K562 (cell line): ENCODE results near the gene RBBP4. TPM values are rescaled to one million over a fixed set of nuclear protein-coding genes. Genes with fewer than 3 reads are reported as not detected.

Experiments
- ATAC-seq: fragments of 200-7000 bp; cut with Tn5 transposase; 3 replicates; pipeline ENCODE4 v1.9.1; 2020; ENCODE audit warnings: moderate library complexity
- BruUV-seq: library from RNA; stranded (reverse); fragments of 400-500 nt; replicated peaks from 2 replicates; lab custom pipeline; 2021; lab: Mats Ljungman, UMichigan
- CTCF ChIA-PET: fragments of 300-600 bp; formaldehyde crosslinking; extraction: SDS; loops from one replicate; lab custom pipeline; 2021; ENCODE audit warnings: low intra/inter-chr PET ratio; lab: Yijun Ruan, JAX
- POLR2A ChIA-PET: fragments of 300-600, 350-650 bp; sonication (Branson Sonifier 250); formaldehyde crosslinking; extraction: SDS; loops from one replicate; lab custom pipeline; 2021; ENCODE audit warnings: antibody characterized with exemption, inconsistent platforms; lab: Yijun Ruan, JAX
- DNase-seq, 4 experiments: peaks; one replicate each; pipeline versions ENCODE4 v3.0.0 to v3.0.0-alpha.2; 2011 to 2018; ENCODE audit warnings: low spot score in 3 of 4, mixed read lengths in 3 of 4; ENCODE audit errors: extremely low read depth in 1 of 4
- FAIRE-seq: peaks from 2 replicates; lab custom pipeline; 2011; peaks lifted over from hg19 to GRCh38; lab: Jason Lieb, UNC
- H2AFZ ChIP-seq: 2 replicates; pipeline ENCODE4 v1.6.0; 2011; ENCODE audit warnings: low read depth, low read length, control low read depth, inconsistent platforms
- H3K27ac ChIP-seq: fragments of 200-600 bp; 3 replicates; pipeline ENCODE4 v1.8.0; 2011; ENCODE audit warnings: low read depth, mild to moderate bottlenecking, control low read depth, inconsistent platforms, low read length, moderate library complexity, mixed read lengths; ENCODE audit errors: extremely low read depth
- H3K27me3 ChIP-seq, 2 experiments: fragments of 300-600 bp in 1 of 2; 2 replicates in 1 of 2; 3 replicates in 1 of 2; pipeline versions ENCODE4 v1.6.0 to v1.8.0; 2011; ENCODE audit warnings: inconsistent platforms in 2 of 2, low read length in 2 of 2, mild to moderate bottlenecking in 1 of 2, mixed read lengths in 1 of 2, moderate library complexity in 1 of 2; ENCODE audit not compliant: control insufficient read depth in 2 of 2, insufficient read depth in 2 of 2
- H3K36me3 ChIP-seq: fragments of 300-600 bp; 3 replicates; pipeline ENCODE4 v1.8.0; 2011; ENCODE audit warnings: mild to moderate bottlenecking, low read length, inconsistent platforms; ENCODE audit not compliant: control insufficient read depth, insufficient read depth
- H3K4me1 ChIP-seq, 2 experiments: fragments of 200-600 bp in 1 of 2; replicated peaks in 1 of 2; 2 replicates in 1 of 2; 3 replicates in 1 of 2; pipeline versions ENCODE4 v1.5.1 to v1.8.0; 2011; ENCODE audit warnings: inconsistent platforms in 2 of 2, low read length in 2 of 2, mild to moderate bottlenecking in 1 of 2, mixed read lengths in 1 of 2, moderate library complexity in 1 of 2; ENCODE audit not compliant: control insufficient read depth in 2 of 2, insufficient read depth in 2 of 2
- H3K4me2 ChIP-seq: 2 replicates; pipeline ENCODE4 v1.6.1; 2011; ENCODE audit warnings: low read length, control low read depth, inconsistent platforms, mixed read lengths; ENCODE audit not compliant: insufficient read depth
- H3K4me3 ChIP-seq: fragments of 200-600 bp; sonication (generic), shearing (Covaris generic); 2 replicates; pipeline ENCODE4 v1.5.1; 2016; ENCODE audit warnings: control low read depth, inconsistent platforms
- H3K79me2 ChIP-seq: fragments of 200-600 bp; 3 replicates; pipeline ENCODE4 v1.8.0; 2011; ENCODE audit warnings: low read length, inconsistent platforms; ENCODE audit not compliant: control insufficient read depth, insufficient read depth
- H3K9ac ChIP-seq, 2 experiments: 2 replicates each; pipeline versions ENCODE4 v1.6.0 to v1.6.1; 2011; ENCODE audit warnings: low read depth in 2 of 2, low read length in 2 of 2, control low read depth in 1 of 2, inconsistent platforms in 1 of 2, mild to moderate bottlenecking in 1 of 2, mixed read lengths in 1 of 2; ENCODE audit not compliant: insufficient read depth in 1 of 2
- H3K9me1 ChIP-seq: one replicate; pipeline ENCODE4 v1.6.0; 2011; ENCODE audit warnings: inconsistent platforms, mild to moderate bottlenecking, low read length, moderate library complexity; ENCODE audit not compliant: control insufficient read depth, insufficient read depth
- H3K9me3 ChIP-seq: replicated peaks from 2 replicates; pipeline ENCODE4 v1.5.1; 2011; ENCODE audit warnings: low read depth, low read length, inconsistent platforms; ENCODE audit not compliant: control insufficient read depth, insufficient read depth
- H4K20me1 ChIP-seq: replicated peaks from 2 replicates; pipeline ENCODE4 v1.6.1; 2011; ENCODE audit warnings: low read length, inconsistent platforms, mixed read lengths; ENCODE audit not compliant: control insufficient read depth, insufficient read depth
- FOSL1 ChIP-seq: fragments of 200-800 bp; sonication (Bioruptor generic); conservative IDR thresholded peaks from 2 replicates; pipeline ENCODE4 v1.6.1; 2016; ENCODE audit warnings: missing genetic modification characterization, missing compliant biosample characterization
- FOXA3 ChIP-seq, 2 experiments: fragments of 450-650 bp in 1 of 2; sonication (generic) in 1 of 2; formaldehyde crosslinking; IDR thresholded peaks in 1 of 2; conservative IDR thresholded peaks in 1 of 2; 2 replicates each; pipeline versions ENCODE4 v1.4.0 to v1.8.0; 2020 to 2022; ENCODE audit warnings: mild to moderate bottlenecking in 2 of 2, missing genetic modification reagents in 1 of 2
- KDM1A ChIP-seq, 2 experiments: fragments of 450-650 bp; IDR thresholded peaks; 2 replicates each; pipeline ENCODE4 v1.6.1; 2016; ENCODE audit warnings: mild to moderate bottlenecking in 2 of 2
- RAD21 ChIP-seq, 2 experiments: fragments of 250-450 bp in 1 of 2; fragments of 450-650 bp in 1 of 2; sonication (Bioruptor Pico) in 1 of 2; formaldehyde crosslinking in 1 of 2; IDR thresholded peaks in 1 of 2; conservative IDR thresholded peaks in 1 of 2; 2 replicates each; pipeline versions ENCODE4 v1.4.0 to v1.8.0; 2020 to 2022; ENCODE audit warnings: mild to moderate bottlenecking in 2 of 2, moderate library complexity in 1 of 2
- TEAD1 ChIP-seq, 2 experiments: fragments of 450-650 bp in 1 of 2; sonication (generic) in 1 of 2; formaldehyde crosslinking; IDR thresholded peaks; 2 replicates each; pipeline versions ENCODE4 v1.4.0 to v1.8.0; 2020 to 2022; ENCODE audit warnings: mild to moderate bottlenecking in 2 of 2, missing genetic modification reagents in 1 of 2
- TEAD4 ChIP-seq, 2 experiments: sonication (generic) in 1 of 2; formaldehyde crosslinking in 1 of 2; IDR thresholded peaks; 2 replicates each; pipeline versions ENCODE4 v1.6.1 to v1.8.0; 2012 to 2022; ENCODE audit warnings: borderline replicate concordance in 1 of 2, inconsistent platforms in 1 of 2, low read length in 1 of 2, mild to moderate bottlenecking in 1 of 2, missing genetic modification reagents in 1 of 2
- WGBS: fragments of 100-300 bp; shearing (Covaris generic); methylation state at CpG from one replicate; pipeline ENCODE4 v1.1.6; 2016; ENCODE audit warnings: low coverage, mixed read lengths; ENCODE audit not compliant: insufficient coverage; ENCODE audit errors: missing lambda C conversion rate; 5-methylcytosine and 5-hydroxymethylcytosine counted together
- in situ Hi-C: fragments of 300-500 bp; cut with MboI; formaldehyde crosslinking; loops from 4 replicates; pipeline ENCODE4 v1.15.0; 2018; ENCODE audit warnings: inconsistent platforms, mixed read lengths
- intact Hi-C: fragments of 100-400 bp; cut with micrococcal nuclease; formaldehyde crosslinking; loops from 2 replicates; pipeline ENCODE4 v1.14.2; 2022
- polyA plus RNA-seq, 8 experiments: library from polyadenylated mRNA; depleted of rRNA in 4 of 8; stranded (reverse) in 5 of 8; unstranded in 3 of 8; fragments of >200 nt; fragmentation: Nextera tagmentation in 2 of 8; fragmentation: Illumina TruSeq in 1 of 8; extraction: Ambion mirVana in 2 of 8; extraction: Trizol in 1 of 8; gene quantifications; 2 replicates each; pipeline versions ENCODE4 v1.2.1 to v1.2.3, GENCODE V29; 2011 to 2014; ENCODE audit warnings: inconsistent platforms in 1 of 8, missing spikeins in 1 of 8
- total RNA-seq, 7 experiments: library from RNA; depleted of rRNA in 6 of 7; stranded (reverse); fragments of >200 nt in 6 of 7; fragmentation: Illumina TruSeq in 2 of 7; extraction: Trizol in 2 of 7; gene quantifications; 2 replicates each; pipeline versions ENCODE4 v1.2.1 to v1.2.3, GENCODE V29; 2011 to 2021; ENCODE audit warnings: low replicate concordance in 1 of 7
- TF ChIP-seq, protein P1 (sequence below), 3 experiments: IDR thresholded peaks in 2 of 3; conservative IDR thresholded peaks in 1 of 3; 2 replicates each; pipeline ENCODE4 v1.5.1; 2011 to 2012; ENCODE audit warnings: low read length in 3 of 3, mild to moderate bottlenecking in 3 of 3, control low read depth in 2 of 3, improper control_type of control experiment in 1 of 3, inconsistent platforms in 1 of 3, low read depth in 1 of 3, mixed read lengths in 1 of 3, moderate library complexity in 1 of 3; ENCODE audit not compliant: insufficient read depth in 2 of 3
- TF ChIP-seq, protein P2 (sequence below): fragments of 450-650 bp; formaldehyde crosslinking; IDR thresholded peaks from 2 replicates; pipeline ENCODE4 v1.4.0; 2020; ENCODE audit warnings: mild to moderate bottlenecking, moderate library complexity
- TF ChIP-seq, protein P3 (sequence below): sonication (generic); formaldehyde crosslinking; IDR thresholded peaks from 2 replicates; pipeline ENCODE4 v1.8.1; 2023; ENCODE audit warnings: mild to moderate bottlenecking, missing genetic modification reagents, moderate library complexity

Gene RBBP4
- total and polyA plus RNA-seq, 9 of the 15 experiments (the other 6 are each of a cell fraction or from before 2014, with no cell fraction given), result 185 to 409 (median 259) TPM

DNA sequence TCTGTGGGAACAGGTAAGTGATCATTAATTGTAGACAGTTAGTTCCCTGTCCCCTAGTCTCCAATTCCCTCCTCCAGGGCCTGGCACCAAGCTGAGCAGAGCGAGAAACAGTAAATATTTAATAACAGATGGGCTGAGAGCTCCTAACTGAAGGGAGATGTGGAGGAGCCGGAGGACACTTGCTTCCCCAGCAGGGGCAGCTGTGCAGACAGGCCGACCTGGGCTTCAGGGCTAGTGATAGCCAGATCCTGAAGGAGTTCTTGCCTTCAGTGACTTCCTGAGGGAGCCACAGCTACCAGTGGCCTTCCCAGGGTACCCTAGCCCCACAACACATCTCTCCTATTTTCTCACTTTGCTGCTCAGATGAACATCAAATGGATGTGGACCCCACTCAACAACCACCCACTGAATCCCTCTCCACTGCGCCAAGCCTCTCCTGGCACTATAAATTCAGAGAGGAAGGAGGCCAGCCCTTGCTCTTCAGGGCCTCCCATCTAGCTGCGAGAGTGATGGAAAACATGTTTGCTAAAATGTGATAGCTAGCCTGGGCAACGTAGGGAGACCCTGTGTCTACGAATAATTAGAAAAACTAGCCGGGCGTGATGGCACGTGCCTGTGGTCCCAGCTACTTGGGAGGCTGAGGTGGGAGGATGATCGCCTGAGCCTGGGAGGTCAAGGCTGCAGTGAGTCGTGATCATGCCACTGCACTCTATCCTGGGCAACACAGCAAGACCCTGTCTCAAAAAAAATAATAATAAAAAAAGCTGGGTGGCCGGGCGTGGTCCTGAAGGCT, 78.4 kb downstream of the RBBP4 start:
- no TSS peak for BruUV-seq
- H3K27ac ChIP-seq, result no peak overlapping the region
- ChIA-PET POLR2A (interaction anchor here (0.5 to 3.3 kb wide), 17 partner anchors 9 to 765 kb away, joined by 3 to 33 read pairs (median 5); a partner anchor contains a TSS), CTCF (no interaction called here)
- H3K27me3 ChIP-seq, result no peaks in the 10 kb centered on the region
- DNase-seq (peak in 2 of 4 experiments; percentile 33 to 56), FAIRE-seq (no peak), ATAC-seq (peak; percentile 42)
- H3K4me2 ChIP-seq, result no peak overlapping the region
- H3K9ac ChIP-seq, result peak overlapping the region in 1 of 2 experiments; percentile 27; a peak in 1 of 4 replicates
- H3K36me3 ChIP-seq, result no peaks in the 10 kb centered on the region
- 51% methylated on average over 14 of the region's 14 CpGs for WGBS
- no peaks in the 10 kb centered on the region for H4K20me1 ChIP-seq
- H3K79me2 ChIP-seq, result no peaks in the 10 kb centered on the region
- intact Hi-C loops (no loop called here), in situ Hi-C loops (no loop called here)
- H3K4me1 ChIP-seq, result peaks cover 26 to 37% of the 10 kb centered on the region in 2 experiments
- H3K4me3 ChIP-seq, result no peak overlapping the region
- H3K9me3 ChIP-seq, result no peaks in the 10 kb centered on the region
- 0 out of 2 replicates have a peak overlapping the region, but pooled peaks have one; percentile 11 for H2AFZ ChIP-seq
- no peaks in the 10 kb centered on the region for H3K9me1 ChIP-seq
- TF ChIP-seq FOSL1 (tag) (0 out of 2 replicates have a peak, but pooled peaks have one; percentile 90), KDM1A (IDR thresholded peaks at IDR 0.05) (peak in 1 of 2 experiments; percentile 48; a peak in 1 of 4 replicates), FOXA3 (CRISPR knock-in tag; conservative IDR thresholded peaks at IDR 0.05 in 1 of 2, IDR thresholded peaks at IDR 0.05 in 1 of 2) (0 out of 4 replicates have a peak, but pooled peaks of 1 of the 2 experiments have one; percentile 40), RAD21 (CRISPR knock-in tag; conservative IDR thresholded peaks at IDR 0.05 in 1 of 2, IDR thresholded peaks at IDR 0.05 in 1 of 2) (0 out of 4 replicates have a peak, but pooled peaks of 1 of the 2 experiments have one; percentile 3), TEAD1 (CRISPR knock-in tag; IDR thresholded peaks at IDR 0.05) (0 out of 4 replicates have a peak, but pooled peaks of 1 of the 2 experiments have one; percentile 36), TEAD4 (IDR thresholded peaks at IDR 0.05; ENCODE audit: low read length) (no peak), TEAD4 (CRISPR knock-in tag; IDR thresholded peaks at IDR 0.05; ENCODE audit: borderline replicate concordance) (peak; percentile 84; the same call in 1 of the 2 replicates)
- TF ChIP-seq, protein P1, sequence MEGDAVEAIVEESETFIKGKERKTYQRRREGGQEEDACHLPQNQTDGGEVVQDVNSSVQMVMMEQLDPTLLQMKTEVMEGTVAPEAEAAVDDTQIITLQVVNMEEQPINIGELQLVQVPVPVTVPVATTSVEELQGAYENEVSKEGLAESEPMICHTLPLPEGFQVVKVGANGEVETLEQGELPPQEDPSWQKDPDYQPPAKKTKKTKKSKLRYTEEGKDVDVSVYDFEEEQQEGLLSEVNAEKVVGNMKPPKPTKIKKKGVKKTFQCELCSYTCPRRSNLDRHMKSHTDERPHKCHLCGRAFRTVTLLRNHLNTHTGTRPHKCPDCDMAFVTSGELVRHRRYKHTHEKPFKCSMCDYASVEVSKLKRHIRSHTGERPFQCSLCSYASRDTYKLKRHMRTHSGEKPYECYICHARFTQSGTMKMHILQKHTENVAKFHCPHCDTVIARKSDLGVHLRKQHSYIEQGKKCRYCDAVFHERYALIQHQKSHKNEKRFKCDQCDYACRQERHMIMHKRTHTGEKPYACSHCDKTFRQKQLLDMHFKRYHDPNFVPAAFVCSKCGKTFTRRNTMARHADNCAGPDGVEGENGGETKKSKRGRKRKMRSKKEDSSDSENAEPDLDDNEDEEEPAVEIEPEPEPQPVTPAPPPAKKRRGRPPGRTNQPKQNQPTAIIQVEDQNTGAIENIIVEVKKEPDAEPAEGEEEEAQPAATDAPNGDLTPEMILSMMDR (IDR thresholded peaks at IDR 0.05 in 2 of 3, conservative IDR thresholded peaks at IDR 0.05 in 1 of 3; ENCODE audit: insufficient read depth in 2 of 3, low read depth in 1 of 3, low read length in 3 of 3), result peak; percentile 22 to 33 (median 32); a peak in 4 of 6 replicates
- TF ChIP-seq, protein P2, sequence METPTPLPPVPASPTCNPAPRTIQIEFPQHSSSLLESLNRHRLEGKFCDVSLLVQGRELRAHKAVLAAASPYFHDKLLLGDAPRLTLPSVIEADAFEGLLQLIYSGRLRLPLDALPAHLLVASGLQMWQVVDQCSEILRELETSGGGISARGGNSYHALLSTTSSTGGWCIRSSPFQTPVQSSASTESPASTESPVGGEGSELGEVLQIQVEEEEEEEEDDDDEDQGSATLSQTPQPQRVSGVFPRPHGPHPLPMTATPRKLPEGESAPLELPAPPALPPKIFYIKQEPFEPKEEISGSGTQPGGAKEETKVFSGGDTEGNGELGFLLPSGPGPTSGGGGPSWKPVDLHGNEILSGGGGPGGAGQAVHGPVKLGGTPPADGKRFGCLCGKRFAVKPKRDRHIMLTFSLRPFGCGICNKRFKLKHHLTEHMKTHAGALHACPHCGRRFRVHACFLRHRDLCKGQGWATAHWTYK (CRISPR knock-in tag), result no peak
- TF ChIP-seq, protein P3, sequence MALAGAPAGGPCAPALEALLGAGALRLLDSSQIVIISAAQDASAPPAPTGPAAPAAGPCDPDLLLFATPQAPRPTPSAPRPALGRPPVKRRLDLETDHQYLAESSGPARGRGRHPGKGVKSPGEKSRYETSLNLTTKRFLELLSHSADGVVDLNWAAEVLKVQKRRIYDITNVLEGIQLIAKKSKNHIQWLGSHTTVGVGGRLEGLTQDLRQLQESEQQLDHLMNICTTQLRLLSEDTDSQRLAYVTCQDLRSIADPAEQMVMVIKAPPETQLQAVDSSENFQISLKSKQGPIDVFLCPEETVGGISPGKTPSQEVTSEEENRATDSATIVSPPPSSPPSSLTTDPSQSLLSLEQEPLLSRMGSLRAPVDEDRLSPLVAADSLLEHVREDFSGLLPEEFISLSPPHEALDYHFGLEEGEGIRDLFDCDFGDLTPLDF, result 0 out of 2 replicates have a peak, but pooled peaks have one; percentile 46
